Measurements from ENCODE around the gene CCT8.

- TF ChIP-seq POLR2AphosphoS5 (IDR thresholded peaks at IDR 0.05) (no peak), POLR2A (IDR thresholded peaks at IDR 0.05) (no peak)
Measured at GRCh38 chr21:29033301-29033700, 40.1 kb downstream of the CCT8 start.

All from sigmoid colon (tissue), 4 donors.